ENCODE results near the gene FOXP4. TPM values are rescaled to one million over a fixed set of nuclear protein-coding genes. Genes with fewer than 3 reads are reported as not detected.

FOXP4 gene
- total and polyA plus RNA-seq, 4 donors: 2.5 to 16.0 (median 4.3) TPM

GRCh38 chr6:41528409-41528963, 17.7 kb upstream of the FOXP4 start:
- H3K4me3 ChIP-seq (ENCODE audit: low read depth in 1 of 3, low read length in 3 of 3): no peak overlapping the region
- no peak for DNase-seq (ENCODE audit: low spot score)
- H3K36me3 ChIP-seq (ENCODE audit: control insufficient read depth in 4 of 4, insufficient read depth in 3 of 4, low read depth in 1 of 4, low read length in 3 of 4): no peaks in the 10 kb centered on the region
- H3K4me1 ChIP-seq (ENCODE audit: control insufficient read depth in 4 of 4, insufficient read depth in 4 of 4, low read length in 3 of 4): peaks cover 0 to 4% (median 0%) of the 10 kb centered on the region in 4 donors
- WGBS: 83% methylated on average over 11 of the region's 11 CpGs
- H3K9ac ChIP-seq (ENCODE audit: low read depth in 1 of 2, low read length in 2 of 2): no peak overlapping the region
- H3K27ac ChIP-seq (ENCODE audit: low read depth in 1 of 2, low read length in 2 of 2): no peak overlapping the region
- H3K9me3 ChIP-seq (ENCODE audit: control insufficient read depth in 4 of 4, low read length in 3 of 4): no peaks in the 10 kb centered on the region
- no peaks in the 10 kb centered on the region for H3K27me3 ChIP-seq (ENCODE audit: control insufficient read depth in 4 of 4, insufficient read depth in 4 of 4, low read length in 3 of 4)
- no peak for TF ChIP-seq HNF4G (IDR thresholded peaks at IDR 0.05)
- TF ChIP-seq HNF4A (conservative IDR thresholded peaks at IDR 0.05): no peak
- TF ChIP-seq ZBTB33 (IDR thresholded peaks at IDR 0.05): no peak
- no peak for TF ChIP-seq FOXA1 (IDR thresholded peaks at IDR 0.05)
- no peak for TF ChIP-seq CTCF (IDR thresholded peaks at IDR 0.05; ENCODE audit: low read depth, low read length, missing input control)
- no peak for TF ChIP-seq RAD21 (IDR thresholded peaks at IDR 0.05)
- TF ChIP-seq NR2F2 (IDR thresholded peaks at IDR 0.05): no peak
- TF ChIP-seq YY1 (IDR thresholded peaks at IDR 0.05): no peak
- TF ChIP-seq, protein P1, sequence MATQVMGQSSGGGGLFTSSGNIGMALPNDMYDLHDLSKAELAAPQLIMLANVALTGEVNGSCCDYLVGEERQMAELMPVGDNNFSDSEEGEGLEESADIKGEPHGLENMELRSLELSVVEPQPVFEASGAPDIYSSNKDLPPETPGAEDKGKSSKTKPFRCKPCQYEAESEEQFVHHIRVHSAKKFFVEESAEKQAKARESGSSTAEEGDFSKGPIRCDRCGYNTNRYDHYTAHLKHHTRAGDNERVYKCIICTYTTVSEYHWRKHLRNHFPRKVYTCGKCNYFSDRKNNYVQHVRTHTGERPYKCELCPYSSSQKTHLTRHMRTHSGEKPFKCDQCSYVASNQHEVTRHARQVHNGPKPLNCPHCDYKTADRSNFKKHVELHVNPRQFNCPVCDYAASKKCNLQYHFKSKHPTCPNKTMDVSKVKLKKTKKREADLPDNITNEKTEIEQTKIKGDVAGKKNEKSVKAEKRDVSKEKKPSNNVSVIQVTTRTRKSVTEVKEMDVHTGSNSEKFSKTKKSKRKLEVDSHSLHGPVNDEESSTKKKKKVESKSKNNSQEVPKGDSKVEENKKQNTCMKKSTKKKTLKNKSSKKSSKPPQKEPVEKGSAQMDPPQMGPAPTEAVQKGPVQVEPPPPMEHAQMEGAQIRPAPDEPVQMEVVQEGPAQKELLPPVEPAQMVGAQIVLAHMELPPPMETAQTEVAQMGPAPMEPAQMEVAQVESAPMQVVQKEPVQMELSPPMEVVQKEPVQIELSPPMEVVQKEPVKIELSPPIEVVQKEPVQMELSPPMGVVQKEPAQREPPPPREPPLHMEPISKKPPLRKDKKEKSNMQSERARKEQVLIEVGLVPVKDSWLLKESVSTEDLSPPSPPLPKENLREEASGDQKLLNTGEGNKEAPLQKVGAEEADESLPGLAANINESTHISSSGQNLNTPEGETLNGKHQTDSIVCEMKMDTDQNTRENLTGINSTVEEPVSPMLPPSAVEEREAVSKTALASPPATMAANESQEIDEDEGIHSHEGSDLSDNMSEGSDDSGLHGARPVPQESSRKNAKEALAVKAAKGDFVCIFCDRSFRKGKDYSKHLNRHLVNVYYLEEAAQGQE (IDR thresholded peaks at IDR 0.05): no peak
- TF ChIP-seq, protein P2, sequence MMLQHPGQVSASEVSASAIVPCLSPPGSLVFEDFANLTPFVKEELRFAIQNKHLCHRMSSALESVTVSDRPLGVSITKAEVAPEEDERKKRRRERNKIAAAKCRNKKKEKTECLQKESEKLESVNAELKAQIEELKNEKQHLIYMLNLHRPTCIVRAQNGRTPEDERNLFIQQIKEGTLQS (IDR thresholded peaks at IDR 0.05): no peak
- no peak for TF ChIP-seq EGR1 (IDR thresholded peaks at IDR 0.05; ENCODE audit: low read depth in 2 of 2)
- no peak for TF ChIP-seq MAX (IDR thresholded peaks at IDR 0.05)

- Histone ChIP-seq H3K4me3 (ENCODE audit: low read depth in 1 of 3, low read length in 3 of 3) (no peak overlapping the region), H3K27ac (ENCODE audit: low read depth in 1 of 2, low read length in 2 of 2) (no peak overlapping the region), H3K4me1 (ENCODE audit: control insufficient read depth in 4 of 4, insufficient read depth in 4 of 4, low read length in 3 of 4) (peaks cover 0 to 4% (median 0%) of the 10 kb centered on the region in 4 donors), H3K27me3 (ENCODE audit: control insufficient read depth in 4 of 4, insufficient read depth in 4 of 4, low read length in 3 of 4) (no peaks in the 10 kb centered on the region), H3K9me3 (ENCODE audit: control insufficient read depth in 4 of 4, low read length in 3 of 4) (no peaks in the 10 kb centered on the region), H3K36me3 (ENCODE audit: control insufficient read depth in 4 of 4, insufficient read depth in 3 of 4, low read depth in 1 of 4, low read length in 3 of 4) (no peaks in the 10 kb centered on the region), H3K9ac (ENCODE audit: low read depth in 1 of 2, low read length in 2 of 2) (no peak overlapping the region)
- WGBS: 94% methylated on average over 5 of the region's 5 CpGs
- DNase-seq (ENCODE audit: low spot score): no peak
- TF ChIP-seq YY1 (IDR thresholded peaks at IDR 0.05) (no peak), GABPA (IDR thresholded peaks at IDR 0.05 in 1 of 2, conservative IDR thresholded peaks at IDR 0.05 in 1 of 2) (no peak), SP1 (IDR thresholded peaks at IDR 0.05) (no peak), RAD21 (IDR thresholded peaks at IDR 0.05) (no peak), MAX (IDR thresholded peaks at IDR 0.05) (no peak), TAF1 (conservative IDR thresholded peaks at IDR 0.05) (no peak), NR2F2 (IDR thresholded peaks at IDR 0.05) (no peak), JUND (IDR thresholded peaks at IDR 0.05) (no peak), HNF4G (IDR thresholded peaks at IDR 0.05) (no peak), EGR1 (IDR thresholded peaks at IDR 0.05; ENCODE audit: low read depth in 2 of 2) (no peak), ZBTB33 (IDR thresholded peaks at IDR 0.05) (no peak), RXRA (IDR thresholded peaks at IDR 0.05) (no peak)
- TF ChIP-seq, protein P1 (IDR thresholded peaks at IDR 0.05): no peak
These were observed 17.1 kb upstream of the FOXP4 start for GRCh38 chr6:41529049-41529448.

Measured in liver (tissue), 9 donors.